Measurements from ENCODE around the gene APOLD1. TPM values are rescaled to one million over a fixed set of nuclear protein-coding genes. Genes with fewer than 3 reads are reported as not detected.

APOLD1 gene
- total and polyA plus RNA-seq, 2 of the 4 experiments (the other 2 are of a cell fraction) = 2.3 to 4.5 TPM

DNA sequence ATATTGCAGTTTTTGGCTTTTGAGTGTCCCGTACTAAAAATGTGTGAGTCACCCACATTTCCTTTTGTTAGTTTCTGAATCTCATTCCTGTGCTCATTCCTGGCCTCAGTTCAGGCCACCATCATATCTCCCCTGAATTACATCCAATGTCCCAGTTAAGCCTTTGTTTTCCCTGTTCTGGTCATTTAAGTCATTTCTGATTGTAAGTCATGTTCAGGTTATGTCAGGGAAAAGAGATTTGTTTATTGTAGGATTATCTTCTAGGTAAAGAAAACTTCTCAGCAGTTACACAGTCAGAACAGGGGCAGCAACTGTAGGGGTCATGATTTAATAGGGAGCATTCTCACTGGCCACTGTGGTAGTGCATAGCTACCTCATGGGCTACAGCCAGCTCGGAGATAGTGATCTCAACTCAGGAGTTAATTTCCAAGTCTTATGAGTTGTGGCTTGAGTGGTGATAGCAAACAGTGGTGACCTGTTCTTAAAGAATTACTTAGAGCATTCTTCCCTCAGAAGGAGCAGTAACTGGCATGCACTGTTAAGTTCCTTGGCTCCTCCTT, 34.4 kb downstream of the APOLD1 start:
- Histone ChIP-seq H3K4ac (ENCODE audit: low read depth, low read length) (peak overlapping the region; percentile 91), H2BK120ac (ENCODE audit: low read depth, low read length) (peak overlapping the region; percentile 89), H3K4me1 (ENCODE audit: control insufficient read depth, insufficient read depth, low read length) (peaks cover 25% of the 10 kb centered on the region), H3K9ac (ENCODE audit: low read depth, low read length) (no peak overlapping the region), H3K9me1 (ENCODE audit: insufficient read depth, low read length) (peaks cover 13% of the 10 kb centered on the region), H2AFZ (replicated peaks; ENCODE audit: low read length, poor library complexity) (no peak overlapping the region), H4K20me1 (ENCODE audit: insufficient read depth, low read length) (peaks cover 7% of the 10 kb centered on the region; the same call in 1 of the 2 replicates), H2BK20ac (ENCODE audit: low read depth, low read length) (peak overlapping the region; percentile 77; the same call in 1 of the 2 replicates), H3K23ac (ENCODE audit: low read depth, low read length) (peak overlapping the region; percentile 63; the same call in 1 of the 2 replicates), H3K27ac (ENCODE audit: insufficient read depth, low read length) (peak overlapping the region; percentile 66), H3K36me3 (ENCODE audit: control insufficient read depth, insufficient read depth, low read length) (peaks cover 20% of the 10 kb centered on the region), H2AK9ac (replicated peaks; ENCODE audit: low read depth, low read length, poor library complexity) (no peak overlapping the region), H3K9me3 (ENCODE audit: control insufficient read depth, insufficient read depth, low read length) (no peaks in the 10 kb centered on the region), H3K14ac (replicated peaks; ENCODE audit: low read depth, low read length) (peak overlapping the region; percentile 30), H2BK15ac (ENCODE audit: low read depth, low read length) (peak overlapping the region; percentile 70; the same call in 2 of the 3 replicates), H3K27me3 (ENCODE audit: control insufficient read depth, insufficient read depth, low read length) (no peaks in the 10 kb centered on the region), H2BK5ac (ENCODE audit: low read depth, low read length, poor library complexity, severe bottlenecking) (peak overlapping the region; percentile 99), H2AK5ac (ENCODE audit: low read depth, low read length) (peak overlapping the region; percentile 11; the same call in 1 of the 2 replicates), H3K4me3 (ENCODE audit: insufficient read depth, low read depth, low read length) (no peak overlapping the region), H4K5ac (ENCODE audit: low read depth, low read length) (peak overlapping the region; percentile 35), H3K56ac (ENCODE audit: extremely low read depth, insufficient read depth, low read length) (peak overlapping the region; percentile 86), H3K79me1 (ENCODE audit: low read depth in 1 of 2, low read length in 2 of 2) (peaks cover 28 to 69% of the 10 kb centered on the region in 2 experiments), H3K4me2 (ENCODE audit: low read depth, low read length) (peak overlapping the region; percentile 57), H3K18ac (ENCODE audit: low read depth, low read length) (peak overlapping the region; percentile 87), H4K91ac (ENCODE audit: insufficient read depth, low read depth, low read length) (peak overlapping the region; percentile 8), H4K8ac (ENCODE audit: low read depth in 2 of 2, low read length in 2 of 2) (peak overlapping the region; percentile 61 to 65; a peak in 3 of 4 replicates)
- ATAC-seq (ENCODE audit: low read depth) (peak; percentile 84), DNase-seq (peak; percentile 96)
- TF ChIP-seq SMC3 (IDR thresholded peaks at IDR 0.05; ENCODE audit: low read depth, low read length) (no peak), BHLHE40 (IDR thresholded peaks at IDR 0.05; ENCODE audit: low read depth, low read length) (no peak), RCOR1 (IDR thresholded peaks at IDR 0.05; ENCODE audit: insufficient replicate concordance, low read length) (no peak), FOS (IDR thresholded peaks at IDR 0.05; ENCODE audit: low read depth, low read length) (peak; percentile 47; the same call in 1 of the 2 replicates), MXI1 (IDR thresholded peaks at IDR 0.05; ENCODE audit: borderline replicate concordance, low read depth, low read length) (no peak), CTCF (conservative IDR thresholded peaks at IDR 0.05; ENCODE audit: low read depth, low read length) (0 out of 2 replicates have a peak, but pooled peaks have one; percentile 11), NFE2L2 (IDR thresholded peaks at IDR 0.05; ENCODE audit: low read depth, low read length) (no peak), POLR2A (IDR thresholded peaks at IDR 0.05; ENCODE audit: low read depth, low read length) (no peak), MAFK (IDR thresholded peaks at IDR 0.05; ENCODE audit: low read depth, low read length) (no peak), CEBPB (IDR thresholded peaks at IDR 0.05; ENCODE audit: low read depth, low read length) (no peak), MAZ (IDR thresholded peaks at IDR 0.05; ENCODE audit: borderline replicate concordance, low read depth, low read length) (no peak), CHD1 (IDR thresholded peaks at IDR 0.05; ENCODE audit: low read depth, low read length) (no peak), RAD21 (IDR thresholded peaks at IDR 0.05; ENCODE audit: low read length) (no peak)
- TF ChIP-seq, protein P1, sequence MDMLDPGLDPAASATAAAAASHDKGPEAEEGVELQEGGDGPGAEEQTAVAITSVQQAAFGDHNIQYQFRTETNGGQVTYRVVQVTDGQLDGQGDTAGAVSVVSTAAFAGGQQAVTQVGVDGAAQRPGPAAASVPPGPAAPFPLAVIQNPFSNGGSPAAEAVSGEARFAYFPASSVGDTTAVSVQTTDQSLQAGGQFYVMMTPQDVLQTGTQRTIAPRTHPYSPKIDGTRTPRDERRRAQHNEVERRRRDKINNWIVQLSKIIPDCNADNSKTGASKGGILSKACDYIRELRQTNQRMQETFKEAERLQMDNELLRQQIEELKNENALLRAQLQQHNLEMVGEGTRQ (IDR thresholded peaks at IDR 0.05; ENCODE audit: low read depth, low read length) = no peak
- POLR2A ChIA-PET (ENCODE audit: unreplicated experiment) = interaction anchor here (0.8 to 1.3 kb wide), 2 partner anchors 28 to 33 kb away, joined by 3 to 5 read pairs; no protein-coding TSS in a partner anchor
- in situ Hi-C loops (cut with MboI; ENCODE audit: low sequenced_read_pairs) (no loop called here), dilution Hi-C loops (cut with HindIII; ENCODE audit: low sequenced_read_pairs, unreplicated experiment) (no loop called here), intact Hi-C loops (cut with micrococcal nuclease) (loop anchor here (5.0 kb wide), 1 partner anchor 93 kb away; no protein-coding TSS in a partner anchor)
- 0% methylated on average over 1 of the region's 2 CpGs; no CpG with 5 or more reads in 1 of the 2 experiments for WGBS, 2 experiments (ENCODE audit: extremely low coverage in 2 of 2, insufficient read length in 1 of 2)
- CTCF ChIA-PET = interaction anchor here (1.0 kb wide), 1 partner anchor 156 kb away, joined by 4 read pairs; no protein-coding TSS in a partner anchor
- no TSS peak for BruUV-seq (replicated peaks)

Data from IMR-90 (cell line).